Natural killer cell (primary cell): Measurements from ENCODE around the gene DLEC1. TPM values are rescaled to one million over a fixed set of nuclear protein-coding genes. Genes with fewer than 3 reads are reported as not detected.

Source experiments
- ATAC-seq, 3 donors: fragments of 150-1000 bp in 2 of 3; fragments of 200-7000 bp in 1 of 3; cut with Tn5 transposase; 1 replicate in 1 of 3; 2 replicates in 2 of 3; pipeline ENCODE4 v1.10.0; 2021; ENCODE audit warnings: mild to moderate bottlenecking in 2 of 3, moderate library complexity in 2 of 3
- DNase-seq, 2 donors: peaks; one replicate each; pipeline versions ENCODE4 v3.0.0 to v3.0.0-alpha.2; 2013 to 2021; ENCODE audit warnings: mixed read lengths in 1 of 2
- H3K27ac ChIP-seq: one replicate; pipeline ENCODE4 v1.5.1; 2013; ENCODE audit warnings: mild to moderate bottlenecking, low read length
- H3K27me3 ChIP-seq: one replicate; pipeline ENCODE4 v1.6.1; 2013; ENCODE audit warnings: low read length; ENCODE audit not compliant: control insufficient read depth, insufficient read depth
- H3K36me3 ChIP-seq: one replicate; pipeline ENCODE4 v1.6.1; 2013; ENCODE audit warnings: low read length; ENCODE audit not compliant: control insufficient read depth, insufficient read depth
- H3K4me1 ChIP-seq: one replicate; pipeline ENCODE4 v1.6.1; 2013; ENCODE audit warnings: low read length; ENCODE audit not compliant: control insufficient read depth, insufficient read depth
- H3K4me3 ChIP-seq: one replicate; pipeline ENCODE4 v1.5.1; 2013; ENCODE audit warnings: low read length
- H3K9me3 ChIP-seq: one replicate; pipeline ENCODE4 v1.6.1; 2013; ENCODE audit warnings: low read length; ENCODE audit not compliant: control insufficient read depth, insufficient read depth
- H3K27ac Mint-ChIP-seq, 2 donors: one replicate each; pipeline ENCODE4 v1.8.0; 2022; ENCODE audit warnings: mild to moderate bottlenecking in 2 of 2, mixed read lengths in 2 of 2, moderate library complexity in 1 of 2
- H3K27me3 Mint-ChIP-seq, 2 donors: one replicate each; pipeline ENCODE4 v1.8.0; 2022; ENCODE audit warnings: low read depth in 2 of 2, mixed read lengths in 2 of 2
- H3K36me3 Mint-ChIP-seq: one replicate; pipeline ENCODE4 v1.8.0; 2022; ENCODE audit warnings: mixed read lengths
- H3K4me1 Mint-ChIP-seq, 2 donors: one replicate each; pipeline ENCODE4 v1.8.0; 2022; ENCODE audit warnings: mixed read lengths in 2 of 2
- H3K4me3 Mint-ChIP-seq: one replicate; pipeline ENCODE4 v1.8.0; 2022; ENCODE audit warnings: mild to moderate bottlenecking, moderate library complexity, mixed read lengths
- H3K9me3 Mint-ChIP-seq, 2 donors: one replicate each; pipeline ENCODE4 v1.8.0; 2022; ENCODE audit warnings: mixed read lengths in 2 of 2
- WGBS: methylation state at CpG from one replicate; pipeline ENCODE4 v1.1.7; 2013; ENCODE audit warnings: missing lambda C conversion rate; ENCODE audit not compliant: insufficient coverage; 5-methylcytosine and 5-hydroxymethylcytosine counted together
- intact Hi-C: fragments of 100-400 bp; cut with micrococcal nuclease; formaldehyde crosslinking; loops from one replicate; pipeline ENCODE4 v1.14.2; 2022
- total RNA-seq, 4 donors: library from RNA; stranded (reverse); fragments of 120-200 nt in 1 of 4; gene quantifications; one replicate each; pipeline versions ENCODE4 v1.2.3 to v1.2.4, GENCODE V29; 2013 to 2022
- TF ChIP-seq, protein P1 (sequence below): fragments of 200-600 bp; IDR thresholded peaks from one replicate; pipeline ENCODE4 v1.8.0; 2022; ENCODE audit warnings: antibody characterized with exemption

Gene DLEC1
- total RNA-seq, 3 donors from 2014 or later (not counting 1 experiment from before 2014, with no cell fraction given), result 6.1 to 7.5 (median 7.0) TPM

DNA sequence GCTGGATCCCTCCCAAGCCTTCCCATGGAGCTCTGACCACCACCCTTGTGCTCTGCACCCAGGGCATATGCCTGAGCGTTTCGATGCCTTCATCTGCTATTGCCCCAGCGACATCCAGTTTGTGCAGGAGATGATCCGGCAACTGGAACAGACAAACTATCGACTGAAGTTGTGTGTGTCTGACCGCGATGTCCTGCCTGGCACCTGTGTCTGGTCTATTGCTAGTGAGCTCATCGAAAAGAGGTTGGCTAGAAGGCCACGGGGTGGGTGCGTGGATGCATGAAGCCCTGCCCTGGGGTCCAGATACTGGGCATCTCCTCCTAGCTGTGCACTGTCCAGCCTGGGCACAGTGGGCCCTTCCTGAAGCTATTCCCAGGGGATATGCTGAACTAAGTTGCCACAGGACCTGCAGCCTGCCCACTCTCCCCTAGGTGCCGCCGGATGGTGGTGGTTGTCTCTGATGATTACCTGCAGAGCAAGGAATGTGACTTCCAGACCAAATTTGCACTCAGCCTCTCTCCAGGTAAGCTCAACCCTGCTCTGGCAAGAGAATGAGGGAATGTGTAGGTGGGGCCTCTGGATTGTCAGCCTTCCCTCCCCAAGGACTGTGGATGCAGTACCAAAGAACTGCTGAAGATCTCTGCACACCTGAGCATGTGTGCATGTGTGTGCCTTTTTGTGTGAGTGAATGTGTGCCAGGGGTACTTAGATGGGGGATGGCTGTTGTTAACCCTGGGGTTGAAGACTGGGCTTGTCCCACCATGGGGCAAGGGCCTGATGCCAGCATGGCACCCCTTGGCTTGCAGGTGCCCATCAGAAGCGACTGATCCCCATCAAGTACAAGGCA lies 101.5 kb downstream of the DLEC1 start:
- no peak for ATAC-seq
- H3K36me3 ChIP-seq, result peaks cover 14% of the 10 kb centered on the region
- peak overlapping the region; percentile 95 for H3K27ac Mint-ChIP-seq
- H3K4me3 ChIP-seq, result no peak overlapping the region
- intact Hi-C loops, result no loop called here
- H3K27ac ChIP-seq, result no peak overlapping the region
- no peaks in the 10 kb centered on the region for H3K9me3 Mint-ChIP-seq
- no peaks in the 10 kb centered on the region for H3K27me3 Mint-ChIP-seq
- peak overlapping the region; percentile 99 for H3K4me3 Mint-ChIP-seq
- peaks cover 54 to 56% of the 10 kb centered on the region in 2 donors for H3K4me1 Mint-ChIP-seq
- 99% methylated on average over 13 of the region's 13 CpGs for WGBS
- peaks cover 48% of the 10 kb centered on the region for H3K4me1 ChIP-seq
- H3K9me3 ChIP-seq, result no peaks in the 10 kb centered on the region
- no peaks in the 10 kb centered on the region for H3K36me3 Mint-ChIP-seq
- TF ChIP-seq, protein P1, sequence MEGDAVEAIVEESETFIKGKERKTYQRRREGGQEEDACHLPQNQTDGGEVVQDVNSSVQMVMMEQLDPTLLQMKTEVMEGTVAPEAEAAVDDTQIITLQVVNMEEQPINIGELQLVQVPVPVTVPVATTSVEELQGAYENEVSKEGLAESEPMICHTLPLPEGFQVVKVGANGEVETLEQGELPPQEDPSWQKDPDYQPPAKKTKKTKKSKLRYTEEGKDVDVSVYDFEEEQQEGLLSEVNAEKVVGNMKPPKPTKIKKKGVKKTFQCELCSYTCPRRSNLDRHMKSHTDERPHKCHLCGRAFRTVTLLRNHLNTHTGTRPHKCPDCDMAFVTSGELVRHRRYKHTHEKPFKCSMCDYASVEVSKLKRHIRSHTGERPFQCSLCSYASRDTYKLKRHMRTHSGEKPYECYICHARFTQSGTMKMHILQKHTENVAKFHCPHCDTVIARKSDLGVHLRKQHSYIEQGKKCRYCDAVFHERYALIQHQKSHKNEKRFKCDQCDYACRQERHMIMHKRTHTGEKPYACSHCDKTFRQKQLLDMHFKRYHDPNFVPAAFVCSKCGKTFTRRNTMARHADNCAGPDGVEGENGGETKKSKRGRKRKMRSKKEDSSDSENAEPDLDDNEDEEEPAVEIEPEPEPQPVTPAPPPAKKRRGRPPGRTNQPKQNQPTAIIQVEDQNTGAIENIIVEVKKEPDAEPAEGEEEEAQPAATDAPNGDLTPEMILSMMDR, result no peak
- DNase-seq, result no peak
- no peaks in the 10 kb centered on the region for H3K27me3 ChIP-seq

- Histone ChIP-seq H3K27me3 (no peaks in the 10 kb centered on the region), H3K9me3 (peaks cover 4% of the 10 kb centered on the region), H3K36me3 (peaks cover 14% of the 10 kb centered on the region), H3K4me1 (peaks cover 40% of the 10 kb centered on the region), H3K4me3 (no peak overlapping the region), H3K27ac (no peak overlapping the region)
- peak overlapping the region; percentile 50 for H3K4me3 Mint-ChIP-seq
- H3K27me3 Mint-ChIP-seq, result no peaks in the 10 kb centered on the region
- ATAC-seq, result no peak
- DNase-seq, result no peak
- peaks cover 46 to 48% of the 10 kb centered on the region in 2 donors for H3K4me1 Mint-ChIP-seq
- WGBS, result 90% methylated on average over 7 of the region's 7 CpGs
- TF ChIP-seq, protein P1, result no peak
- H3K27ac Mint-ChIP-seq, result peak overlapping the region; percentile 55 to 64
- intact Hi-C loops, result no loop called here
- H3K9me3 Mint-ChIP-seq, result peaks cover 2 to 3% of the 10 kb centered on the region in 2 donors
- peaks cover 4% of the 10 kb centered on the region for H3K36me3 Mint-ChIP-seq
These were observed 102.4 kb downstream of the DLEC1 start for GRCh38 chr3:38141173-38141951.

- peaks cover 2 to 6% of the 10 kb centered on the region in 2 donors for H3K9me3 Mint-ChIP-seq
- no peaks in the 10 kb centered on the region for H3K27me3 Mint-ChIP-seq
- Histone ChIP-seq H3K9me3 (peaks cover 4% of the 10 kb centered on the region), H3K27ac (no peak overlapping the region), H3K27me3 (no peaks in the 10 kb centered on the region), H3K36me3 (peaks cover 14% of the 10 kb centered on the region), H3K4me1 (peaks cover 38% of the 10 kb centered on the region), H3K4me3 (no peak overlapping the region)
- WGBS, result 92% methylated on average over 2 of the region's 2 CpGs
- peak overlapping the region; percentile 55 to 64 for H3K27ac Mint-ChIP-seq
- no peak for DNase-seq
- TF ChIP-seq, protein P1, result no peak
- H3K4me1 Mint-ChIP-seq, result peaks cover 43 to 45% of the 10 kb centered on the region in 2 donors
- peaks cover 10% of the 10 kb centered on the region for H3K36me3 Mint-ChIP-seq
- H3K4me3 Mint-ChIP-seq, result peak overlapping the region; percentile 47
- no peak for ATAC-seq
- intact Hi-C loops, result no loop called here
These were observed 102.9 kb downstream of the DLEC1 start for GRCh38 chr3:38141952-38142273.
